Smooth muscle cell (in vitro differentiated cells): ENCODE results near the gene GLS. TPM values are rescaled to one million over a fixed set of nuclear protein-coding genes. Genes with fewer than 3 reads are reported as not detected.

ENCODE experiments used
- DNase-seq: peaks from one replicate; lab custom pipeline; 2025; ENCODE audit not compliant: unreplicated experiment; lab: John Stamatoyannopoulos, UW
- H2AFZ ChIP-seq: fragments of 200-600 bp; sonication (generic); 2 replicates; pipeline ENCODE4 v1.6.0; 2016; ENCODE audit warnings: antibody characterized with exemption, low read depth, mild to moderate bottlenecking
- H3F3A ChIP-seq: fragments of 200-600 bp; sonication (generic); 2 replicates; pipeline ENCODE4 v1.6.0; 2017; ENCODE audit warnings: antibody characterized with exemption, low read depth
- H3K27ac ChIP-seq: fragments of 200-600 bp; sonication (generic); 2 replicates; pipeline ENCODE4 v1.5.1; 2016; ENCODE audit warnings: low read depth, mild to moderate bottlenecking
- H3K27me3 ChIP-seq: fragments of 200-600 bp; sonication (generic); 2 replicates; pipeline ENCODE4 v1.6.1; 2016; ENCODE audit warnings: low read depth, mild to moderate bottlenecking
- H3K36me3 ChIP-seq: fragments of 200-600 bp; sonication (generic); 2 replicates; pipeline ENCODE4 v1.5.1; 2016; ENCODE audit warnings: low read depth
- H3K4me1 ChIP-seq: fragments of 200-600 bp; sonication (generic); 2 replicates; pipeline ENCODE4 v1.5.1; 2016; ENCODE audit warnings: low read depth
- H3K4me2 ChIP-seq: fragments of 200-600 bp; sonication (generic); 2 replicates; pipeline ENCODE4 v1.6.0; 2016; ENCODE audit warnings: mild to moderate bottlenecking
- H3K4me3 ChIP-seq: fragments of 200-600 bp; sonication (generic); 2 replicates; pipeline ENCODE4 v1.5.1; 2016; ENCODE audit warnings: mild to moderate bottlenecking
- H3K79me2 ChIP-seq: fragments of 200-600 bp; sonication (generic); 2 replicates; pipeline ENCODE4 v1.6.0; 2016; ENCODE audit warnings: low read depth, mild to moderate bottlenecking
- H3K9ac ChIP-seq: fragments of 200-600 bp; sonication (generic); 2 replicates; pipeline ENCODE4 v1.6.0; 2016; ENCODE audit warnings: low read depth
- H3K9me3 ChIP-seq: fragments of 200-600 bp; sonication (generic); replicated peaks from 2 replicates; pipeline ENCODE4 v1.5.1; 2016; ENCODE audit warnings: low read depth
- H4K20me1 ChIP-seq: fragments of 200-600 bp; sonication (generic); 2 replicates; pipeline ENCODE4 v1.6.0; 2016; ENCODE audit warnings: low read depth
- WGBS: methylation state at CpG from one replicate; pipeline ENCODE4 v1.1.7; 2016; ENCODE audit warnings: low lambda C conversion rate; 5-methylcytosine and 5-hydroxymethylcytosine counted together
- polyA plus RNA-seq: library from polyadenylated mRNA; unstranded; fragments of >200 nt; fragmentation: Nextera tagmentation; extraction: Ambion mirVana; gene quantifications from 2 replicates; pipeline ENCODE4 v1.2.1, GENCODE V29; 2016
- total RNA-seq: library from RNA; depleted of rRNA; stranded (reverse); fragments of >200 nt; gene quantifications from 2 replicates; pipeline ENCODE4 v1.2.3, GENCODE V29; 2014
- TF ChIP-seq, protein P1 (sequence below): fragments of 200-600 bp; sonication (generic); IDR thresholded peaks from 2 replicates; pipeline ENCODE4 v1.5.1; 2017; ENCODE audit warnings: borderline replicate concordance, mild to moderate bottlenecking, antibody characterized with exemption; ENCODE audit not compliant: insufficient read depth, poor library complexity, severe bottlenecking

GLS gene
- total and polyA plus RNA-seq, 2 experiments from 2014 or later = 76.2 to 454 TPM

GRCh38 chr2:190970160-190970559 lies 89.5 kb downstream of the GLS start:
- TF ChIP-seq, protein P1, sequence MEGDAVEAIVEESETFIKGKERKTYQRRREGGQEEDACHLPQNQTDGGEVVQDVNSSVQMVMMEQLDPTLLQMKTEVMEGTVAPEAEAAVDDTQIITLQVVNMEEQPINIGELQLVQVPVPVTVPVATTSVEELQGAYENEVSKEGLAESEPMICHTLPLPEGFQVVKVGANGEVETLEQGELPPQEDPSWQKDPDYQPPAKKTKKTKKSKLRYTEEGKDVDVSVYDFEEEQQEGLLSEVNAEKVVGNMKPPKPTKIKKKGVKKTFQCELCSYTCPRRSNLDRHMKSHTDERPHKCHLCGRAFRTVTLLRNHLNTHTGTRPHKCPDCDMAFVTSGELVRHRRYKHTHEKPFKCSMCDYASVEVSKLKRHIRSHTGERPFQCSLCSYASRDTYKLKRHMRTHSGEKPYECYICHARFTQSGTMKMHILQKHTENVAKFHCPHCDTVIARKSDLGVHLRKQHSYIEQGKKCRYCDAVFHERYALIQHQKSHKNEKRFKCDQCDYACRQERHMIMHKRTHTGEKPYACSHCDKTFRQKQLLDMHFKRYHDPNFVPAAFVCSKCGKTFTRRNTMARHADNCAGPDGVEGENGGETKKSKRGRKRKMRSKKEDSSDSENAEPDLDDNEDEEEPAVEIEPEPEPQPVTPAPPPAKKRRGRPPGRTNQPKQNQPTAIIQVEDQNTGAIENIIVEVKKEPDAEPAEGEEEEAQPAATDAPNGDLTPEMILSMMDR = no peak
- Histone ChIP-seq H4K20me1 (no peaks in the 10 kb centered on the region), H2AFZ (no peak overlapping the region), H3K4me2 (no peak overlapping the region), H3K4me3 (no peak overlapping the region), H3K36me3 (peaks cover 48% of the 10 kb centered on the region), H3F3A (no peaks in the 10 kb centered on the region), H3K79me2 (no peaks in the 10 kb centered on the region), H3K27ac (no peak overlapping the region), H3K9me3 (no peaks in the 10 kb centered on the region), H3K27me3 (no peaks in the 10 kb centered on the region), H3K9ac (no peak overlapping the region), H3K4me1 (no peaks in the 10 kb centered on the region)
- 96% methylated on average over 3 of the region's 3 CpGs for WGBS
- DNase-seq = no peak

DNA sequence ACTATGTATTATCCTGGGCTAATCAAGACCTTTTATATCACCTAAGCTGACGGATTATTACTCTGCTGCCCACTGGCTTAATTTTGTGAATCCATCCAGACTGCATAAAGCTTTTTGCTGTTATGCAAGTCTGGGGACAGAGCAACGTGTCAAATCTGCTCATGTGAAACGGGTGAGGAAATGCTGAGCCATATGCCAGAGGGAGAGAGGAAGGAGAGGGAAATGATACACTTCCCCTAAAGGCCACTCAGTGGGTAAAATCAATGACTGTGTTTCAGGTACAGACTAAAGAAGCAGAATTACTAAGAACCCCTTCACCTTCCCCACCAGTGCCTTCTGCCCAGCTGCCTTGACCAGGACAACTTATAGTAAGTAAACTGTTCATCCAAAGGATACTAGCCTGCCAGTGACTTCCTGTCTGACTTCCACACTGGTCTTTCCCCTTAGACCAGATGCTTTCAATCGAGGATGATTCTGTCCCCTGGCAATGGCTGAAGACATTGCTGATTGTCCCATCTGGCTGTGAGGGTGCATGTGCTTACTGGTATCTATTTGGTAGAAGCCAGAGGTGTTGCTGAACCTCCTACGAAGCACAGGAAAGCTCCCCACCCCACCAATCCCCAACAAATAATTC lies 90.4 kb downstream of the GLS start:
- no peaks in the 10 kb centered on the region for H3K9me3 ChIP-seq
- no peaks in the 10 kb centered on the region for H4K20me1 ChIP-seq
- no peaks in the 10 kb centered on the region for H3K79me2 ChIP-seq
- no peak overlapping the region for H2AFZ ChIP-seq
- TF ChIP-seq, protein P1 = no peak
- peaks cover 55% of the 10 kb centered on the region for H3K36me3 ChIP-seq
- H3K4me1 ChIP-seq = no peaks in the 10 kb centered on the region
- no peak overlapping the region for H3K4me2 ChIP-seq
- H3K27me3 ChIP-seq = no peaks in the 10 kb centered on the region
- no peak for DNase-seq
- H3K9ac ChIP-seq = no peak overlapping the region
- WGBS = 96% methylated on average over 5 of the region's 5 CpGs
- no peaks in the 10 kb centered on the region for H3F3A ChIP-seq
- no peak overlapping the region for H3K27ac ChIP-seq
- H3K4me3 ChIP-seq = no peak overlapping the region

DNA sequence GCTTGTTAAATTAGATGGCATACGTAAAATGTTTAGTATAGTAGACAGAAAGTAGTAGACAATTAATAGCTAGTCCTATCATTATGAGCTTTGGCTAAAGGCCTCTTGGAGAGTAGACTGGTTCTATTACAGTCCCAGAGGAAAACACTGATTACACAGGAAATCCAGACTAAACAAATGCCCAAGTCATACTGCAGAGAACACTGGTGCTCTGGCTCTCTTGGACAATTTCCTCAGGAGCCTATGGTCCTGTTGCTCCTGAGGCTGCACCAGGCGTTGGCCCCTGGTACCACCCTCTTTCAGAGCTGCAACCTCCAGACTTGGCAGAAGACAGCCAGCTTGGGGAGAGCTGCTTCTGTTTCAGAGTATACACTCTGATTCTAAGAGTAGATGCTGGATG lies 91.6 kb downstream of the GLS start:
- Histone ChIP-seq H3K27ac (no peak overlapping the region), H3K9ac (no peak overlapping the region), H3K4me2 (no peak overlapping the region), H3K27me3 (no peaks in the 10 kb centered on the region), H3K4me1 (no peaks in the 10 kb centered on the region), H3K9me3 (no peaks in the 10 kb centered on the region), H4K20me1 (no peaks in the 10 kb centered on the region), H2AFZ (no peak overlapping the region), H3K4me3 (no peak overlapping the region), H3K79me2 (no peaks in the 10 kb centered on the region), H3K36me3 (peaks cover 59% of the 10 kb centered on the region), H3F3A (no peaks in the 10 kb centered on the region)
- WGBS = 83% methylated on average over 2 of the region's 2 CpGs
- TF ChIP-seq, protein P1 = no peak
- no peak for DNase-seq

DNA sequence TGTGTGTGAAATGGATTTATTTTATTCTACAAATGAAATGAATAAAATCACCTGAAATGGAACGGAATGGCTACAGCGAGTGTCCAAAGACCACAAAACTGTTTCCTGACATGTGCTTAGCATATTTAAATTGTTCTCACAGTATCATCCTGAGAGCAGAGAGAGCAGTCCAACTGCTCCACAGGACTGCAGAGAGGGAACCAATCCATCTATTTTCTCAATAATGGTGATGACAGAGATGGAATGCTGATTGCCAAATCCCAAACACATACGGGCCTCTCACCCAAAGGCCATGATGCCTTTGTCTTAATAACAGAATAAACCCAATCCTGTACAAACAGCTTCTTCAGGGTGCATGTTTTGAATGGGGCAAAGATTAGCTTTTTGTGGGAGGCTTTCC lies 92.2 kb downstream of the GLS start:
- Histone ChIP-seq H3K9me3 (no peaks in the 10 kb centered on the region), H3K36me3 (peaks cover 58% of the 10 kb centered on the region), H3K4me1 (no peaks in the 10 kb centered on the region), H3K79me2 (no peaks in the 10 kb centered on the region), H3K27ac (no peak overlapping the region), H3F3A (no peaks in the 10 kb centered on the region), H3K9ac (no peak overlapping the region), H4K20me1 (no peaks in the 10 kb centered on the region), H2AFZ (no peak overlapping the region), H3K4me3 (no peak overlapping the region), H3K4me2 (no peak overlapping the region), H3K27me3 (no peaks in the 10 kb centered on the region)
- TF ChIP-seq, protein P1 = no peak
- 87% methylated on average over 3 of the region's 3 CpGs for WGBS
- no peak for DNase-seq
